ENCODE results near the gene USP25. TPM values are rescaled to one million over a fixed set of nuclear protein-coding genes. Genes with fewer than 3 reads are reported as not detected.

The USP25 gene
- total RNA-seq, 1 experiment from 2014 or later, result 33.6 TPM

DNA sequence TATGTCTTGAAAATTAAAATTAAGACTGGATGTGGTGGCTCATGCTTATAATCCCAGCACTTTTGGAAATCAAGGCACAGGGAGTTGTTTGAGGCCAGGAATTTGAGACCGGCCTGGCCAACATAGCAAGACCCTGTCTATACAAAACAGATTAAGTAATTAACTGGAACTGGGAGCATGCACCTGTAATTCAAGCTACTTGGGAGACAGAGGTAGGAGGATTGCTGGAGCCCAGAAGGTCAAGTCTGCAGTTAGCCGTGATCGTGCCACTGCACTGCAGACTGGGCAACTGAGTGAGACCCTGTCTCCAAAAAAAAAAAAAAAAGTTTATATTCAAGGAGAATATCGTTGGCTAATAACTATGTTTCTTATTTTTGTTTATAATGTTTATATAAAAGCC is 139.2 kb downstream of the USP25 start:
- DNase-seq (ENCODE audit: low read depth, low spot score), result no peak
- CTCF ChIA-PET, result no interaction called here
- intact Hi-C loops (cut with micrococcal nuclease), result no loop called here

DNA sequence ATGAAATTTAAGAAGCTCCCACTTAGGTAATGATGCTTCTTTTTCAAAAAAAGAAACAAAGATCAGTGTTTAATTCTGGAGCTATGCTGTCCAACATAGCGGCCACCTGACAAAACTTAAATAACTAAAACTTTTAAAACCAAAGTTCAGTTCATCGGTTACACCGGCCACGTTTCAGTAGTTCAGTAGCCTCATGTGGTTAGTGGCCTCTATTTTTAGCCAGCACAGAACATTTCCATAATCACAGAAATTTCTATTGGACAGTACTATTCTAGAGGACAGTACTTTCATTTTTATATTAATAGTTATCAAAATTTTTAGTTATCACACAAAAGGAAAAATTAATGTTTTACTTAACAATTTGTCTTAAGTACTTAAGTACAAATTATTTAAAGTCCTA is 141.0 kb downstream of the USP25 start:
- Histone ChIP-seq H4K20me1 (ENCODE audit: insufficient read depth) (no peaks in the 10 kb centered on the region), H3K27ac (ENCODE audit: low read depth, low read length) (no peak overlapping the region), H3K9ac (ENCODE audit: low read length) (no peak overlapping the region), H3K4me3 (replicated peaks in 1 of 2; ENCODE audit: low read depth in 1 of 2, low read length in 2 of 2) (no peak overlapping the region), H3K79me2 (ENCODE audit: insufficient read depth, low read length) (no peaks in the 10 kb centered on the region), H3K4me2 (ENCODE audit: low read length) (no peak overlapping the region), H2AFZ (ENCODE audit: low read depth, low read length, poor library complexity, severe bottlenecking) (no peak overlapping the region), H3K27me3 (ENCODE audit: insufficient read depth, low read length) (no peaks in the 10 kb centered on the region), H3K36me3 (ENCODE audit: control insufficient read depth in 1 of 2, insufficient read depth in 2 of 2, low read length in 2 of 2) (peaks cover 0 to 6% of the 10 kb centered on the region in 2 experiments; a peak in 3 of 4 replicates), H3K9me3 (ENCODE audit: control insufficient read depth in 1 of 2, insufficient read depth in 1 of 2, low read depth in 1 of 2, low read length in 2 of 2) (no peaks in the 10 kb centered on the region), H3K4me1 (ENCODE audit: control insufficient read depth in 1 of 2, insufficient read depth in 2 of 2, low read length in 2 of 2) (no peaks in the 10 kb centered on the region), H3K9me2 (ENCODE audit: insufficient read depth) (no peaks in the 10 kb centered on the region)
- RAD21 ChIA-PET (ENCODE audit: low non-redundant PET in 1 of 2, low total read pairs in 2 of 2, uncharacterized antibody in 2 of 2, unreplicated experiment in 2 of 2), result no interaction called here
- DNase-seq (ENCODE audit: low read depth, low spot score) (no peak), ATAC-seq (no peak)
- intact Hi-C loops (cut with micrococcal nuclease), result no loop called here
- no TSS peak for BruUV-seq (replicated peaks)
- POLR2A ChIA-PET, result no interaction called here
- TF ChIP-seq TCF7L2 (IDR thresholded peaks at IDR 0.05; ENCODE audit: borderline replicate concordance, extremely low read depth, insufficient read depth, insufficient read length) (no peak), YY1 (IDR thresholded peaks at IDR 0.05; ENCODE audit: extremely low read depth, insufficient replicate concordance, low read depth, low read length) (no peak), POLR2AphosphoS5 (IDR thresholded peaks at IDR 0.05; ENCODE audit: low read depth, low read length) (no peak), EZH2 (IDR thresholded peaks at IDR 0.05) (no peak), CEBPB (IDR thresholded peaks at IDR 0.05; ENCODE audit: low read depth) (no peak), RAD21 (IDR thresholded peaks at IDR 0.05; ENCODE audit: low read depth) (no peak), SP1 (IDR thresholded peaks at IDR 0.05; ENCODE audit: low read depth) (no peak)
- TF ChIP-seq, protein P1, sequence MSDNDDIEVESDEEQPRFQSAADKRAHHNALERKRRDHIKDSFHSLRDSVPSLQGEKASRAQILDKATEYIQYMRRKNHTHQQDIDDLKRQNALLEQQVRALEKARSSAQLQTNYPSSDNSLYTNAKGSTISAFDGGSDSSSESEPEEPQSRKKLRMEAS (IDR thresholded peaks at IDR 0.05), result no peak
- TF ChIP-seq, protein P2, sequence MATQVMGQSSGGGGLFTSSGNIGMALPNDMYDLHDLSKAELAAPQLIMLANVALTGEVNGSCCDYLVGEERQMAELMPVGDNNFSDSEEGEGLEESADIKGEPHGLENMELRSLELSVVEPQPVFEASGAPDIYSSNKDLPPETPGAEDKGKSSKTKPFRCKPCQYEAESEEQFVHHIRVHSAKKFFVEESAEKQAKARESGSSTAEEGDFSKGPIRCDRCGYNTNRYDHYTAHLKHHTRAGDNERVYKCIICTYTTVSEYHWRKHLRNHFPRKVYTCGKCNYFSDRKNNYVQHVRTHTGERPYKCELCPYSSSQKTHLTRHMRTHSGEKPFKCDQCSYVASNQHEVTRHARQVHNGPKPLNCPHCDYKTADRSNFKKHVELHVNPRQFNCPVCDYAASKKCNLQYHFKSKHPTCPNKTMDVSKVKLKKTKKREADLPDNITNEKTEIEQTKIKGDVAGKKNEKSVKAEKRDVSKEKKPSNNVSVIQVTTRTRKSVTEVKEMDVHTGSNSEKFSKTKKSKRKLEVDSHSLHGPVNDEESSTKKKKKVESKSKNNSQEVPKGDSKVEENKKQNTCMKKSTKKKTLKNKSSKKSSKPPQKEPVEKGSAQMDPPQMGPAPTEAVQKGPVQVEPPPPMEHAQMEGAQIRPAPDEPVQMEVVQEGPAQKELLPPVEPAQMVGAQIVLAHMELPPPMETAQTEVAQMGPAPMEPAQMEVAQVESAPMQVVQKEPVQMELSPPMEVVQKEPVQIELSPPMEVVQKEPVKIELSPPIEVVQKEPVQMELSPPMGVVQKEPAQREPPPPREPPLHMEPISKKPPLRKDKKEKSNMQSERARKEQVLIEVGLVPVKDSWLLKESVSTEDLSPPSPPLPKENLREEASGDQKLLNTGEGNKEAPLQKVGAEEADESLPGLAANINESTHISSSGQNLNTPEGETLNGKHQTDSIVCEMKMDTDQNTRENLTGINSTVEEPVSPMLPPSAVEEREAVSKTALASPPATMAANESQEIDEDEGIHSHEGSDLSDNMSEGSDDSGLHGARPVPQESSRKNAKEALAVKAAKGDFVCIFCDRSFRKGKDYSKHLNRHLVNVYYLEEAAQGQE (IDR thresholded peaks at IDR 0.05; ENCODE audit: low read depth), result no peak
- TF ChIP-seq, protein P3, sequence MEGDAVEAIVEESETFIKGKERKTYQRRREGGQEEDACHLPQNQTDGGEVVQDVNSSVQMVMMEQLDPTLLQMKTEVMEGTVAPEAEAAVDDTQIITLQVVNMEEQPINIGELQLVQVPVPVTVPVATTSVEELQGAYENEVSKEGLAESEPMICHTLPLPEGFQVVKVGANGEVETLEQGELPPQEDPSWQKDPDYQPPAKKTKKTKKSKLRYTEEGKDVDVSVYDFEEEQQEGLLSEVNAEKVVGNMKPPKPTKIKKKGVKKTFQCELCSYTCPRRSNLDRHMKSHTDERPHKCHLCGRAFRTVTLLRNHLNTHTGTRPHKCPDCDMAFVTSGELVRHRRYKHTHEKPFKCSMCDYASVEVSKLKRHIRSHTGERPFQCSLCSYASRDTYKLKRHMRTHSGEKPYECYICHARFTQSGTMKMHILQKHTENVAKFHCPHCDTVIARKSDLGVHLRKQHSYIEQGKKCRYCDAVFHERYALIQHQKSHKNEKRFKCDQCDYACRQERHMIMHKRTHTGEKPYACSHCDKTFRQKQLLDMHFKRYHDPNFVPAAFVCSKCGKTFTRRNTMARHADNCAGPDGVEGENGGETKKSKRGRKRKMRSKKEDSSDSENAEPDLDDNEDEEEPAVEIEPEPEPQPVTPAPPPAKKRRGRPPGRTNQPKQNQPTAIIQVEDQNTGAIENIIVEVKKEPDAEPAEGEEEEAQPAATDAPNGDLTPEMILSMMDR (IDR thresholded peaks at IDR 0.05 in 2 of 3, conservative IDR thresholded peaks at IDR 0.05 in 1 of 3; ENCODE audit: borderline replicate concordance in 1 of 3, insufficient read depth in 1 of 3, low read depth in 2 of 3, low read length in 2 of 3), result no peak
- CTCF ChIA-PET, result no interaction called here

More for the DNA sequence above, 139.2 kb downstream of the USP25 start:
- Histone ChIP-seq H3K4me3 (replicated peaks in 1 of 2; ENCODE audit: low read depth in 1 of 2, low read length in 2 of 2) (no peak overlapping the region), H3K79me2 (ENCODE audit: insufficient read depth, low read length) (no peaks in the 10 kb centered on the region), H3K4me1 (ENCODE audit: control insufficient read depth in 1 of 2, insufficient read depth in 2 of 2, low read length in 2 of 2) (no peaks in the 10 kb centered on the region), H3K9me2 (ENCODE audit: insufficient read depth) (no peaks in the 10 kb centered on the region), H3K36me3 (ENCODE audit: control insufficient read depth in 1 of 2, insufficient read depth in 2 of 2, low read length in 2 of 2) (peaks cover 0 to 6% of the 10 kb centered on the region in 2 experiments; a peak in 2 of 4 replicates), H3K4me2 (ENCODE audit: low read length) (no peak overlapping the region), H3K9me3 (ENCODE audit: control insufficient read depth in 1 of 2, insufficient read depth in 1 of 2, low read depth in 1 of 2, low read length in 2 of 2) (no peaks in the 10 kb centered on the region), H3K9ac (ENCODE audit: low read length) (no peak overlapping the region), H2AFZ (ENCODE audit: low read depth, low read length, poor library complexity, severe bottlenecking) (no peak overlapping the region), H3K27me3 (ENCODE audit: insufficient read depth, low read length) (no peaks in the 10 kb centered on the region), H4K20me1 (ENCODE audit: insufficient read depth) (no peaks in the 10 kb centered on the region), H3K27ac (ENCODE audit: low read depth, low read length) (no peak overlapping the region)
- RAD21 ChIA-PET (ENCODE audit: low non-redundant PET in 1 of 2, low total read pairs in 2 of 2, uncharacterized antibody in 2 of 2, unreplicated experiment in 2 of 2), result no interaction called here
- no peak for TF ChIP-seq SIN3A (IDR thresholded peaks at IDR 0.05; ENCODE audit: low read depth)
- POLR2A ChIA-PET, result no interaction called here
- ATAC-seq, result no peak
- no TSS peak for BruUV-seq (replicated peaks)
